Testis (tissue), 2 donors: ENCODE measurements around the gene FILIP1.

Experiments
- POLR2A ChIP-seq: fragments of 450-650 bp; IDR thresholded peaks from one replicate; pipeline ENCODE4 v1.6.1; 2017; ENCODE audit warnings: antibody characterized with exemption, mild to moderate bottlenecking, moderate library complexity
- TF ChIP-seq, protein P1 (sequence below), 3 experiments: fragments of 450-650 bp in 2 of 3; fragments of 200-600 bp in 1 of 3; sonication (generic) in 1 of 3; IDR thresholded peaks; one replicate each; pipeline ENCODE4 v1.5.1; 2016 to 2019; ENCODE audit warnings: antibody characterized with exemption in 3 of 3, mild to moderate bottlenecking in 2 of 3, moderate library complexity in 1 of 3

DNA sequence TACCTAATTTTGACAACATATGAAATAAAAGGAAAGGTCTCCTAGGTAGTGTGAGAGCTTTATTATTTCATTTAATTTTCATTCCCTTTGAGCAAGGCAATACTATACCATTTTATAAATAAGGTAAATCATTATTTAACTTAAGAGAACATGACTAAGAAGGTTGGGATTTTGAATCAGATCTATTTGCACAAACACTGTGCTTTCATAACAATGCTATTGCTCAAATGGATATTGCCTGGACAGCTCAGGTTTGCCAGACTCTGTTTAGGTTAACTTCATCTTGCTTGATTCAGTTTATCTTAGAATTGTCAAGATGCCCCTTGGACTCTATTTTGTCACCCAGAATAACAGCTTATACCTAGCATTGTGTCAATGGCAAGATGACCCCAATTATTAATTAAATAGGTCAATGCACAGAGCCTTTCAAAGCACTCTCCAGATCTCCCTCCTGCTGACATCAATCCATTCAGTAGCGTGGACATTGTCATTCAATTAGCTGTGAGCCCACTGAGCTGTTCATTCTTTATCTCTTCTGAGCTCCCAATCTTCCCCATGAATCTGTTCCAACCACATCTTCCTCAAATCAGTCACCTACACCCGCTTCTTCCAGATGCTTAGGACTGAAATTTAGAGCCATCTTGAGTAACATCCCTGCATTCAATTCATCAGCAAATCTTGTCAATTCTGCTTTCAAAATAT lies 166.9 kb downstream of the FILIP1 start:
- TF ChIP-seq, protein P1, sequence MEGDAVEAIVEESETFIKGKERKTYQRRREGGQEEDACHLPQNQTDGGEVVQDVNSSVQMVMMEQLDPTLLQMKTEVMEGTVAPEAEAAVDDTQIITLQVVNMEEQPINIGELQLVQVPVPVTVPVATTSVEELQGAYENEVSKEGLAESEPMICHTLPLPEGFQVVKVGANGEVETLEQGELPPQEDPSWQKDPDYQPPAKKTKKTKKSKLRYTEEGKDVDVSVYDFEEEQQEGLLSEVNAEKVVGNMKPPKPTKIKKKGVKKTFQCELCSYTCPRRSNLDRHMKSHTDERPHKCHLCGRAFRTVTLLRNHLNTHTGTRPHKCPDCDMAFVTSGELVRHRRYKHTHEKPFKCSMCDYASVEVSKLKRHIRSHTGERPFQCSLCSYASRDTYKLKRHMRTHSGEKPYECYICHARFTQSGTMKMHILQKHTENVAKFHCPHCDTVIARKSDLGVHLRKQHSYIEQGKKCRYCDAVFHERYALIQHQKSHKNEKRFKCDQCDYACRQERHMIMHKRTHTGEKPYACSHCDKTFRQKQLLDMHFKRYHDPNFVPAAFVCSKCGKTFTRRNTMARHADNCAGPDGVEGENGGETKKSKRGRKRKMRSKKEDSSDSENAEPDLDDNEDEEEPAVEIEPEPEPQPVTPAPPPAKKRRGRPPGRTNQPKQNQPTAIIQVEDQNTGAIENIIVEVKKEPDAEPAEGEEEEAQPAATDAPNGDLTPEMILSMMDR (IDR thresholded peaks at IDR 0.05), result no peak
- no peak for TF ChIP-seq POLR2A
